ENCODE measurements around the gene DOK5.

Gene DOK5

DNA sequence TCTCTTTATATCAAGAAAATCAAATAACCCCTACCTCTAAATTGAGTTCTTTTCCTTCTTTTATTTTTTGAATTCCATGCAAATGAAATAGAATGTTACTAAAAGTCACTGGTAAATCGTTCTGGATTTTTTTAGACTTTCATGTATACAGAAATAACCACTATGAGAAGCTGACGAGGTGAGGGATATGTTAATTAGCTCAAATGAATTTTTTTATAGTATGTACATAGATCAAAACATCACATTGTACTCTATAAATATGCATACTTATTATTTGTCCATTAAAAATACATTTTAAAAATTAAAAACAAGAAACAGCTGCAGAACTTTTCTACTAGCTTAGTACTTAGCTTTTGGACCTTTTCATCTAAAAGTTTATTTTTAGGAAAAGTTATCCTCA lies 165.4 kb downstream of the DOK5 start:
- no peak overlapping the region for H3K27ac ChIP-seq (ENCODE audit: low read length)
- H3K9ac ChIP-seq (ENCODE audit: low read depth, low read length) = no peak overlapping the region
- H3K4me1 ChIP-seq (ENCODE audit: insufficient read depth, low read length) = no peaks in the 10 kb centered on the region
- ATAC-seq (ENCODE audit: insufficient read depth, low read depth) (no peak), DNase-seq (no peak)
- H3K27me3 ChIP-seq (ENCODE audit: insufficient read depth, low read length, poor library complexity) = no peaks in the 10 kb centered on the region
- H3K79me2 ChIP-seq (ENCODE audit: insufficient read depth, low read length) = no peaks in the 10 kb centered on the region
- no peak overlapping the region for H2AFZ ChIP-seq (ENCODE audit: low read depth, low read length)
- H4K20me1 ChIP-seq (ENCODE audit: insufficient read depth, low read length) = no peaks in the 10 kb centered on the region
- no peaks in the 10 kb centered on the region for H3K36me3 ChIP-seq (ENCODE audit: insufficient read depth, low read length)
- TF ChIP-seq, protein P1, sequence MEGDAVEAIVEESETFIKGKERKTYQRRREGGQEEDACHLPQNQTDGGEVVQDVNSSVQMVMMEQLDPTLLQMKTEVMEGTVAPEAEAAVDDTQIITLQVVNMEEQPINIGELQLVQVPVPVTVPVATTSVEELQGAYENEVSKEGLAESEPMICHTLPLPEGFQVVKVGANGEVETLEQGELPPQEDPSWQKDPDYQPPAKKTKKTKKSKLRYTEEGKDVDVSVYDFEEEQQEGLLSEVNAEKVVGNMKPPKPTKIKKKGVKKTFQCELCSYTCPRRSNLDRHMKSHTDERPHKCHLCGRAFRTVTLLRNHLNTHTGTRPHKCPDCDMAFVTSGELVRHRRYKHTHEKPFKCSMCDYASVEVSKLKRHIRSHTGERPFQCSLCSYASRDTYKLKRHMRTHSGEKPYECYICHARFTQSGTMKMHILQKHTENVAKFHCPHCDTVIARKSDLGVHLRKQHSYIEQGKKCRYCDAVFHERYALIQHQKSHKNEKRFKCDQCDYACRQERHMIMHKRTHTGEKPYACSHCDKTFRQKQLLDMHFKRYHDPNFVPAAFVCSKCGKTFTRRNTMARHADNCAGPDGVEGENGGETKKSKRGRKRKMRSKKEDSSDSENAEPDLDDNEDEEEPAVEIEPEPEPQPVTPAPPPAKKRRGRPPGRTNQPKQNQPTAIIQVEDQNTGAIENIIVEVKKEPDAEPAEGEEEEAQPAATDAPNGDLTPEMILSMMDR (IDR thresholded peaks at IDR 0.05; ENCODE audit: borderline replicate concordance, extremely low read depth, low read length, poor library complexity, severe bottlenecking) = no peak
- no peak for TF ChIP-seq EZH2 (IDR thresholded peaks at IDR 0.05; ENCODE audit: borderline replicate concordance, low read depth, low read length, severe bottlenecking)
- H3K4me3 ChIP-seq (ENCODE audit: low read depth in 1 of 2, low read length in 2 of 2) = no peak overlapping the region
- H3K4me2 ChIP-seq (ENCODE audit: insufficient read depth, low read length) = no peak overlapping the region
- no peaks in the 10 kb centered on the region for H3K9me3 ChIP-seq (ENCODE audit: insufficient read depth, low read length, severe bottlenecking)

DNA sequence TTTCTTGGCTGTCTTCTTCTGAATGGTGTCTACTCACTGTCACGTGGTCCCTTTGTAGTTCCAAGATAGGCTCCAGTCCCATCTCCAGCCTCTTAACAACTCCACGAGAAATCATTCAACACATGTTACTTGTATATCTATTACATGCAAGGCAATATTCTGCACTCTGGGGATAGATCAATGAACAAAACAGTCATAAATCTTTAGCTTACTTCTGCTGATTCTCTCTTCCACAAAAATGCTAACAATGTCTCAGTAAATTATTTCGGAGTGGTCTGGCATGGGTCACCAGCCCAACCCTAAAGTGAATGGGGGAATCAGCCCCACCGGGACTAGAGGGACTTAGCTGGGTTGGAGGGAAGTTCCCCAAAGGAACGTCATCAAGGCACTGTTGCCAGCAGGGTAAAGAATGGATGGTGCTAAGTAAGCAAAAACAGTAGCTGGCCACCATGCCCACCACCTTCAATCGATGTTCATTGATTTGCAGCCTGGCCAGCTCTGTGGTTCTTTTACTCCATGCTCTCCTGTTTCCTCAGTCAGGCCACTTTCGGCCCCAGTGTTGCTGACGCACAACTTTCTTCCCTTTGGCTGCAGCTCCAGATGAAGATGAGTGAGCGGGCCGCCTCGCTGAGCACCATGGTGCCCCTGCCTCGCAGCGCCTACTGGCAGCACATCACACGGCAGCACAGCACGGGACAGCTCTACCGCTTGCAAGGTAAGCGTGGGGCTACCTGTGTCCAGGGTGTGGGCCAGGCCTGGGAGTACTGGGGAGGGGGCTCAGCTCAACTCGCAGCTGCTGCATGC lies 167.7 kb downstream of the DOK5 start:
- H3K27ac ChIP-seq (ENCODE audit: low read length) = no peak overlapping the region
- H3K79me2 ChIP-seq (ENCODE audit: insufficient read depth, low read length) = no peaks in the 10 kb centered on the region
- DNase-seq = no peak
- no peak overlapping the region for H2AFZ ChIP-seq (ENCODE audit: low read depth, low read length)
- no peaks in the 10 kb centered on the region for H3K4me1 ChIP-seq (ENCODE audit: insufficient read depth, low read length)
- no peaks in the 10 kb centered on the region for H3K36me3 ChIP-seq (ENCODE audit: insufficient read depth, low read length)
- no peak overlapping the region for H3K9ac ChIP-seq (ENCODE audit: low read depth, low read length)
- no peak for ATAC-seq (ENCODE audit: insufficient read depth, low read depth)
- no peaks in the 10 kb centered on the region for H3K9me3 ChIP-seq (ENCODE audit: insufficient read depth, low read length, severe bottlenecking)
- no peaks in the 10 kb centered on the region for H4K20me1 ChIP-seq (ENCODE audit: insufficient read depth, low read length)
- no peaks in the 10 kb centered on the region for H3K27me3 ChIP-seq (ENCODE audit: insufficient read depth, low read length, poor library complexity)
- H3K4me2 ChIP-seq (ENCODE audit: insufficient read depth, low read length) = no peak overlapping the region
- no peak overlapping the region for H3K4me3 ChIP-seq (ENCODE audit: low read depth in 1 of 2, low read length in 2 of 2)
- TF ChIP-seq, protein P1 (IDR thresholded peaks at IDR 0.05; ENCODE audit: borderline replicate concordance, extremely low read depth, low read length, poor library complexity, severe bottlenecking) = no peak
- TF ChIP-seq EZH2 (IDR thresholded peaks at IDR 0.05; ENCODE audit: borderline replicate concordance, low read depth, low read length, severe bottlenecking) = no peak

DNA sequence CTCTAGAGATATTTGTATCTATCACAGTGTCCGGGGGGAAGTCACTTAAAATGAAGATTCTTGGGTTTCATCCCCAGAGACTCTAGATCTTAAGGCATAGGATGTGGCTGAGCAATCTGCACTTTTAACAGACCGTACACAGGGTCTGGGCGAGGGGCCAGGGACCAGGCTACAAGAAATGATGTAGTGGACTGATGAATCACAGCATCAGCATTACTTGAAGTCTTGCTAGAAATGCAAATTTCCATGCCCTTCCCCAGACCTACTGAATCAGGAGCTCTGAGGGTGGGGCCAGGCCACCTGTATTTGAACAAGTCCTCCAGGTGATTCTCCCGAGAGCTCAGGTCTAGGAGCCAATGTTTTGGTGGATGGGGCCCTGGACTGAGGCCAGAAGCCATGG lies 168.4 kb downstream of the DOK5 start:
- no peaks in the 10 kb centered on the region for H3K79me2 ChIP-seq (ENCODE audit: insufficient read depth, low read length)
- H3K4me2 ChIP-seq (ENCODE audit: insufficient read depth, low read length) = no peak overlapping the region
- no peaks in the 10 kb centered on the region for H3K36me3 ChIP-seq (ENCODE audit: insufficient read depth, low read length)
- H4K20me1 ChIP-seq (ENCODE audit: insufficient read depth, low read length) = no peaks in the 10 kb centered on the region
- H3K9ac ChIP-seq (ENCODE audit: low read depth, low read length) = no peak overlapping the region
- no peak overlapping the region for H3K4me3 ChIP-seq (ENCODE audit: low read depth in 1 of 2, low read length in 2 of 2)
- no peaks in the 10 kb centered on the region for H3K4me1 ChIP-seq (ENCODE audit: insufficient read depth, low read length)
- ATAC-seq (ENCODE audit: insufficient read depth, low read depth) (no peak), DNase-seq (no peak)
- no peak overlapping the region for H3K27ac ChIP-seq (ENCODE audit: low read length)
- TF ChIP-seq, protein P1 (IDR thresholded peaks at IDR 0.05; ENCODE audit: borderline replicate concordance, extremely low read depth, low read length, poor library complexity, severe bottlenecking) = no peak
- no peak for TF ChIP-seq EZH2 (IDR thresholded peaks at IDR 0.05; ENCODE audit: borderline replicate concordance, low read depth, low read length, severe bottlenecking)
- no peak overlapping the region for H2AFZ ChIP-seq (ENCODE audit: low read depth, low read length)
- H3K27me3 ChIP-seq (ENCODE audit: insufficient read depth, low read length, poor library complexity) = no peaks in the 10 kb centered on the region
- no peaks in the 10 kb centered on the region for H3K9me3 ChIP-seq (ENCODE audit: insufficient read depth, low read length, severe bottlenecking)
